ENCODE results near the gene LZIC. TPM values are rescaled to one million over a fixed set of nuclear protein-coding genes. Genes with fewer than 3 reads are reported as not detected.

Gene LZIC
- total and polyA plus RNA-seq, 2 of the 8 experiments (the other 6 are each of a cell fraction or from before 2014, with no cell fraction given) = 4.8 to 20.3 TPM

DNA sequence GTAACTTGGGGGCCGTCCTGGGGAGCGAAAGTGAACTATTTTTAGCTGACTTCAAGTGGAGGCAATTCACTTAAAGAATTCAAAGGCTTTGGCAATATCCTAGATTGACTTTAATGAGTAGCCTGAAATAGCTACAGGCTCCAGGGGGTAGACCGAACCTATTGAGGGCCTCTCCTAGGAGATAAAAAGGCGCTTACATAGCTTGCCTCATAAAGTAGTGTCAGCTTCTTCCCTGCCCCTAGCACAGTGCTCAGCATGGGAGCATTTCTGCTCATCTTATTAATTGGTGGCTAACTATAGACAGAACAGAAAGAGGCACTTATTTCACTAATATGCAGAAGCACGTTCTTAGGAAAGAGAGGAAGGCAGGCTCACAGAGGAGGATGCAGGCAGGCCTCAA, 20.8 kb downstream of the LZIC start:
- Histone ChIP-seq H3K23ac (ENCODE audit: insufficient read length) (no peak overlapping the region), H4K20me1 (replicated peaks in 1 of 2; ENCODE audit: control insufficient read depth in 1 of 2, insufficient read depth in 2 of 2, low read length in 2 of 2) (no peaks in the 10 kb centered on the region), H4K5ac (ENCODE audit: insufficient read length, low read depth, low read length) (no peak overlapping the region), H3K4ac (replicated peaks; ENCODE audit: insufficient read length, low read depth, low read length) (no peak overlapping the region), H4K91ac (replicated peaks; ENCODE audit: insufficient read length, low read length) (no peak overlapping the region), H2AK5ac (ENCODE audit: low read depth, low read length) (no peak overlapping the region), H3K9ac (replicated peaks in 1 of 4; ENCODE audit: extremely low read depth in 1 of 4, low read depth in 3 of 4, low read length in 3 of 4) (no peak overlapping the region), H2BK20ac (ENCODE audit: low read length) (no peak overlapping the region), H3K14ac (ENCODE audit: insufficient read length) (no peak overlapping the region), H2AFZ (ENCODE audit: low read length) (no peak overlapping the region), H3K56ac (replicated peaks; ENCODE audit: insufficient read length, low read depth, low read length) (no peak overlapping the region), H3K36me3 (ENCODE audit: control insufficient read depth in 2 of 4, insufficient read depth in 4 of 4, low read length in 3 of 4) (no peaks in the 10 kb centered on the region), H4K8ac (ENCODE audit: extremely low read depth, insufficient read depth, low read length) (no peak overlapping the region), H3K79me2 (ENCODE audit: control insufficient read depth in 1 of 2, insufficient read depth in 2 of 2, low read length in 2 of 2) (no peaks in the 10 kb centered on the region), H2BK15ac (ENCODE audit: low read length) (no peak overlapping the region), H3K18ac (ENCODE audit: extremely low read depth, low read length) (no peak overlapping the region), H3K27ac (ENCODE audit: low read depth, low read length) (no peak overlapping the region), H2BK120ac (replicated peaks; ENCODE audit: low read depth, low read length) (peak overlapping the region; percentile 57), H3K9me3 (ENCODE audit: insufficient read depth in 2 of 2, low read depth in 1 of 2, low read length in 1 of 2) (no peaks in the 10 kb centered on the region), H3K4me3 (ENCODE audit: extremely low read depth in 1 of 4, insufficient read depth in 2 of 4, low read depth in 3 of 4, low read length in 4 of 4) (0 out of 8 replicates have a peak overlapping the region, but pooled peaks of 1 of the 4 experiments have one; percentile 11), H2BK5ac (ENCODE audit: low read depth, low read length) (no peak overlapping the region), H3K79me1 (ENCODE audit: low read depth, low read length) (no peaks in the 10 kb centered on the region), H3K23me2 (ENCODE audit: low read depth, low read length) (no peaks in the 10 kb centered on the region), H3K4me2 (ENCODE audit: insufficient read depth in 1 of 2, low read depth in 2 of 2, low read length in 2 of 2) (peak overlapping the region; percentile 42 to 47; a peak in 3 of 4 replicates), H3K27me3 (replicated peaks in 1 of 4; ENCODE audit: control insufficient read depth in 3 of 4, extremely low read depth in 1 of 4, insufficient read depth in 3 of 4, low read length in 3 of 4) (no peaks in the 10 kb centered on the region), H2BK12ac (ENCODE audit: low read depth, low read length) (no peak overlapping the region), H3K4me1 (replicated peaks in 1 of 4; ENCODE audit: control insufficient read depth in 3 of 4, insufficient read depth in 4 of 4, low read length in 3 of 4) (peaks cover 0 to 11% (median 6%) of the 10 kb centered on the region in 4 experiments; a peak in 6 of 7 replicates)
- 46% methylated on average over 5 of the region's 5 CpGs; no CpG with 5 or more reads in 1 of the 2 experiments for WGBS, 2 experiments (ENCODE audit: extremely low coverage in 1 of 2, insufficient coverage in 1 of 2, insufficient read length in 1 of 2, insufficient replicate concordance in 2 of 2, low coverage in 1 of 2, low lambda C conversion rate in 2 of 2, missing lambda C conversion rate in 1 of 2)
- DNase-seq (ENCODE audit: low read depth in 1 of 2, low spot score in 2 of 2) (no peak), FAIRE-seq (no peak)
- POLR2A ChIA-PET (ENCODE audit: partially characterized antibody) = interaction anchor here (1.1 to 2.2 kb wide), 3 partner anchors 12 to 31 kb away, joined by 3 to 9 read pairs (median 8); partner anchors contain the start of genes LZIC and NMNAT1
- CTCF ChIA-PET (ENCODE audit: partially characterized antibody) = interaction anchor here (0.6 to 1.7 kb wide), 6 partner anchors 9 to 54 kb away, joined by 3 to 5 read pairs (median 4); no protein-coding TSS in a partner anchor
- no peak for TF ChIP-seq POLR2AphosphoS5 (IDR thresholded peaks at IDR 0.05; ENCODE audit: low read depth, low read length)
- TF ChIP-seq TBP (IDR thresholded peaks at IDR 0.05; ENCODE audit: low read depth, low read length) = no peak
